Ovary (tissue), 3 donors: ENCODE data around the gene UPK1B.
"Not testable (repeated sequence)": the region's sequence is repeated elsewhere in the genome, so short reads cannot be mapped to it uniquely, and the experiment has no call there.

ENCODE experiments used
- CTCF ChIP-seq, 3 donors: fragments of 450-650 bp in 2 of 3; fragments of 200-600 bp in 1 of 3; IDR thresholded peaks; one replicate each; pipeline versions ENCODE4 v1.5.1 to v1.8.0; 2016 to 2022; ENCODE audit warnings: antibody characterized with exemption in 3 of 3, mild to moderate bottlenecking in 1 of 3
- EP300 ChIP-seq: sonication (generic); formaldehyde crosslinking; IDR thresholded peaks from one replicate; pipeline ENCODE4 v1.6.1; 2017; ENCODE audit warnings: antibody characterized with exemption
- POLR2A ChIP-seq: fragments of 450-650 bp; IDR thresholded peaks from one replicate; pipeline ENCODE4 v1.6.1; 2017; ENCODE audit warnings: antibody characterized with exemption, mild to moderate bottlenecking, moderate library complexity
- donor health status: DM: no; HTN: no; CAD: no.

GRCh38 chr3:119132291-119132690 is 41.1 kb upstream of the UPK1B start:
- TF ChIP-seq EP300; CTCF (IDR thresholded peaks at IDR 0.05); POLR2A: not testable (repeated sequence)
